Endothelial cell of umbilical vein (primary cell): ENCODE data around the gene PAEP. TPM values are rescaled to one million over a fixed set of nuclear protein-coding genes. Genes with fewer than 3 reads are reported as not detected.

Experiments
- BruUV-seq: library from RNA; stranded (reverse); fragments of 400-500 nt; replicated peaks from 2 replicates; lab custom pipeline; 2021; lab: Mats Ljungman, UMichigan
- CTCF ChIA-PET: fragments of 300-600, 350-600 bp; sonication (Branson Sonifier 250); formaldehyde crosslinking; loops from one replicate; lab custom pipeline; 2021; ENCODE audit warnings: antibody characterized with exemption, inconsistent platforms; lab: Charles Lee
- POLR2A ChIA-PET: fragments of 300-600, 350-600 bp; sonication (Branson Sonifier 250); formaldehyde crosslinking; loops from one replicate; lab custom pipeline; 2021; ENCODE audit warnings: antibody characterized with exemption, inconsistent platforms; lab: Charles Lee
- DNase-seq: peaks from one replicate; pipeline ENCODE4 v3.0.0-alpha.2; 2011; ENCODE audit warnings: low read depth, low spot score
- FAIRE-seq: peaks from 2 replicates; lab custom pipeline; 2011; peaks lifted over from hg19 to GRCh38; lab: Jason Lieb, UNC
- H2AFZ ChIP-seq: 2 replicates; pipeline ENCODE4 v1.6.0; 2012; ENCODE audit warnings: low read depth, low read length, control low read depth, inconsistent platforms
- H3K27ac ChIP-seq: 2 replicates; pipeline ENCODE4 v1.5.1; 2011; ENCODE audit warnings: low read depth, mild to moderate bottlenecking, control low read depth, low read length, moderate library complexity; ENCODE audit not compliant: insufficient read depth
- H3K27me3 ChIP-seq, 2 experiments: 2 replicates each; pipeline versions ENCODE4 v1.6.0 to v1.6.1; 2011; ENCODE audit warnings: low read length in 2 of 2, mixed read lengths in 1 of 2; ENCODE audit not compliant: control insufficient read depth in 2 of 2, insufficient read depth in 2 of 2
- H3K36me3 ChIP-seq, 2 experiments: 2 replicates in 1 of 2; 3 replicates in 1 of 2; pipeline ENCODE4 v1.5.1; 2011; ENCODE audit warnings: low read length in 2 of 2, mild to moderate bottlenecking in 1 of 2, moderate library complexity in 1 of 2; ENCODE audit not compliant: control insufficient read depth in 2 of 2, insufficient read depth in 2 of 2; ENCODE audit errors: extremely low read depth in 1 of 2
- H3K4me1 ChIP-seq: 3 replicates; pipeline ENCODE4 v1.5.1; 2011; ENCODE audit warnings: mild to moderate bottlenecking, low read length; ENCODE audit not compliant: control insufficient read depth, insufficient read depth; ENCODE audit errors: extremely low read depth
- H3K4me2 ChIP-seq: 2 replicates; pipeline ENCODE4 v1.6.1; 2011; ENCODE audit warnings: low read length, control low read depth, mixed read lengths; ENCODE audit not compliant: insufficient read depth
- H3K4me3 ChIP-seq, 3 experiments: fragments of 200-600 bp in 1 of 3; sonication (generic), shearing (Covaris generic) in 1 of 3; replicated peaks in 1 of 3; 2 replicates each; pipeline ENCODE4 v1.5.1; 2011 to 2016; ENCODE audit warnings: control low read depth in 3 of 3, low read length in 3 of 3, mild to moderate bottlenecking in 2 of 3, inconsistent platforms in 1 of 3, low read depth in 1 of 3, moderate library complexity in 1 of 3; ENCODE audit not compliant: insufficient read depth in 1 of 3
- H3K79me2 ChIP-seq: 2 replicates; pipeline ENCODE4 v1.6.0; 2012; ENCODE audit warnings: low read length, inconsistent platforms; ENCODE audit not compliant: control insufficient read depth, insufficient read depth
- H3K9ac ChIP-seq: replicated peaks from 2 replicates; pipeline ENCODE3; 2011; ENCODE audit warnings: low read length, control low read depth; ENCODE audit not compliant: insufficient read depth; ENCODE audit errors: extremely low read depth
- H3K9me1 ChIP-seq: replicated peaks from 3 replicates; pipeline ENCODE4 v1.6.0; 2011; ENCODE audit warnings: mild to moderate bottlenecking, low read length; ENCODE audit not compliant: control insufficient read depth, insufficient read depth; ENCODE audit errors: extremely low read depth
- H3K9me3 ChIP-seq: replicated peaks from 2 replicates; pipeline ENCODE4 v1.5.1; 2012; ENCODE audit warnings: low read length, inconsistent platforms; ENCODE audit not compliant: control insufficient read depth, insufficient read depth
- H4K20me1 ChIP-seq: replicated peaks from 2 replicates; pipeline ENCODE3; 2011; ENCODE audit warnings: mild to moderate bottlenecking, low read length; ENCODE audit not compliant: control insufficient read depth, insufficient read depth; ENCODE audit errors: extremely low read depth
- EZH2 ChIP-seq: IDR thresholded peaks from 2 replicates; pipeline ENCODE4 v1.6.1; 2012; ENCODE audit warnings: borderline replicate concordance, low read depth, mild to moderate bottlenecking, moderate library complexity, low read length, inconsistent platforms; ENCODE audit not compliant: severe bottlenecking
- FOS ChIP-seq: IDR thresholded peaks from 2 replicates; pipeline ENCODE4 v1.6.1; 2011; ENCODE audit warnings: mild to moderate bottlenecking, low read length, moderate library complexity, borderline replicate concordance; ENCODE audit not compliant: insufficient read depth
- GATA2 ChIP-seq: IDR thresholded peaks from 2 replicates; pipeline ENCODE4 v1.7.0; 2011; ENCODE audit warnings: low read depth, mild to moderate bottlenecking, moderate library complexity, mixed read lengths, low read length; ENCODE audit not compliant: insufficient read length, insufficient read depth
- JUN ChIP-seq: IDR thresholded peaks from 2 replicates; pipeline ENCODE4 v1.6.1; 2011; ENCODE audit warnings: borderline replicate concordance, low read depth; ENCODE audit not compliant: insufficient read length, insufficient read depth
- MAX ChIP-seq: IDR thresholded peaks from 2 replicates; pipeline ENCODE4 v1.6.1; 2011; ENCODE audit not compliant: insufficient read depth, insufficient read length
- MYC ChIP-seq: IDR thresholded peaks from one replicate; pipeline ENCODE4 v1.6.1; 2011; ENCODE audit warnings: mild to moderate bottlenecking, low read depth, low read length
- POLR2A ChIP-seq: IDR thresholded peaks from 2 replicates; pipeline ENCODE4 v1.6.1; 2012; ENCODE audit warnings: low read depth, mild to moderate bottlenecking, control low read depth, low read length
- POLR2AphosphoS5 ChIP-seq: IDR thresholded peaks from 2 replicates; pipeline ENCODE4 v1.6.1; 2012; ENCODE audit warnings: low read depth, mild to moderate bottlenecking, control low read depth, low read length, moderate library complexity; ENCODE audit not compliant: insufficient read depth
- dilution Hi-C: fragments of 300-500 bp; cut with MboI; formaldehyde crosslinking; loops from one replicate; pipeline ENCODE4 v1.15.0; 2019; ENCODE audit warnings: low sequenced_read_pairs; ENCODE audit not compliant: extremely low pct_ligation_motif_present
- intact Hi-C: fragments of 100-400 bp; cut with micrococcal nuclease; formaldehyde crosslinking; loops from one replicate; pipeline ENCODE4 v1.10.0; 2022
- polyA plus RNA-seq, 4 experiments: library from polyadenylated mRNA; depleted of rRNA in 3 of 4; stranded (reverse) in 3 of 4; unstranded in 1 of 4; fragments of >200 nt; gene quantifications; 2 replicates each; pipeline versions ENCODE4 v1.2.1 to v1.2.3, GENCODE V29; 2011 to 2012; ENCODE audit warnings: missing spikeins in 1 of 4
- total RNA-seq: library from RNA; stranded (reverse); gene quantifications from 2 replicates; pipeline ENCODE4 v1.2.3, GENCODE V29; 2021
- TF ChIP-seq, protein P1 (sequence below), 2 donors: IDR thresholded peaks; 1 replicate in 1 of 2; 2 replicates in 1 of 2; pipeline ENCODE4 v1.5.1; 2011; ENCODE audit warnings: low read length in 2 of 2, mild to moderate bottlenecking in 2 of 2, moderate library complexity in 2 of 2, control low read depth in 1 of 2, inconsistent platforms in 1 of 2, low read depth in 1 of 2; ENCODE audit not compliant: insufficient read depth in 1 of 2; ENCODE audit errors: extremely low read depth in 1 of 2

The PAEP gene
- total and polyA plus RNA-seq, 2 donors (not counting 3 experiments of a cell fraction or from before 2014, with no cell fraction given): not detected

GRCh38 chr9:135552021-135552697 is 9.4 kb upstream of the PAEP start:
- H3K79me2 ChIP-seq: no peaks in the 10 kb centered on the region
- H3K9me1 ChIP-seq: no peaks in the 10 kb centered on the region
- no peak overlapping the region for H3K9ac ChIP-seq
- no TSS peak for BruUV-seq
- no peak overlapping the region for H3K4me2 ChIP-seq
- FAIRE-seq: no peak
- ChIA-PET CTCF (interaction anchor here (0.6 to 1.1 kb wide), 2 partner anchors 22 to 549 kb away, joined by 3 read pairs; no protein-coding TSS in a partner anchor), POLR2A (no interaction called here)
- intact Hi-C loops: no loop called here
- no peak overlapping the region for H3K4me3 ChIP-seq
- H4K20me1 ChIP-seq: no peaks in the 10 kb centered on the region
- dilution Hi-C loops: no loop called here
- H3K36me3 ChIP-seq: no peaks in the 10 kb centered on the region
- TF ChIP-seq MYC: no peak
- TF ChIP-seq MAX: no peak
- no peaks in the 10 kb centered on the region for H3K27me3 ChIP-seq
- no peaks in the 10 kb centered on the region for H3K9me3 ChIP-seq
- H3K27ac ChIP-seq: no peak overlapping the region
- H2AFZ ChIP-seq: no peak overlapping the region
- no peaks in the 10 kb centered on the region for H3K4me1 ChIP-seq
- DNase-seq: no peak

GRCh38 chr9:135552698-135553171 is 8.8 kb upstream of the PAEP start:
- dilution Hi-C loops: no loop called here
- TF ChIP-seq, protein P1, sequence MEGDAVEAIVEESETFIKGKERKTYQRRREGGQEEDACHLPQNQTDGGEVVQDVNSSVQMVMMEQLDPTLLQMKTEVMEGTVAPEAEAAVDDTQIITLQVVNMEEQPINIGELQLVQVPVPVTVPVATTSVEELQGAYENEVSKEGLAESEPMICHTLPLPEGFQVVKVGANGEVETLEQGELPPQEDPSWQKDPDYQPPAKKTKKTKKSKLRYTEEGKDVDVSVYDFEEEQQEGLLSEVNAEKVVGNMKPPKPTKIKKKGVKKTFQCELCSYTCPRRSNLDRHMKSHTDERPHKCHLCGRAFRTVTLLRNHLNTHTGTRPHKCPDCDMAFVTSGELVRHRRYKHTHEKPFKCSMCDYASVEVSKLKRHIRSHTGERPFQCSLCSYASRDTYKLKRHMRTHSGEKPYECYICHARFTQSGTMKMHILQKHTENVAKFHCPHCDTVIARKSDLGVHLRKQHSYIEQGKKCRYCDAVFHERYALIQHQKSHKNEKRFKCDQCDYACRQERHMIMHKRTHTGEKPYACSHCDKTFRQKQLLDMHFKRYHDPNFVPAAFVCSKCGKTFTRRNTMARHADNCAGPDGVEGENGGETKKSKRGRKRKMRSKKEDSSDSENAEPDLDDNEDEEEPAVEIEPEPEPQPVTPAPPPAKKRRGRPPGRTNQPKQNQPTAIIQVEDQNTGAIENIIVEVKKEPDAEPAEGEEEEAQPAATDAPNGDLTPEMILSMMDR (IDR thresholded peaks at IDR 0.05; ENCODE audit: extremely low read depth in 1 of 2, insufficient read depth in 1 of 2, low read depth in 1 of 2, low read length in 2 of 2): no peak
- TF ChIP-seq GATA2: no peak
- TF ChIP-seq EZH2: no peak
- TF ChIP-seq MAX: no peak
- no peak for TF ChIP-seq MYC
- TF ChIP-seq JUN: no peak
- no peak for TF ChIP-seq POLR2AphosphoS5
- TF ChIP-seq FOS: no peak
- TF ChIP-seq POLR2A: no peak
- Histone ChIP-seq H3K4me1 (no peaks in the 10 kb centered on the region), H3K9me1 (no peaks in the 10 kb centered on the region), H2AFZ (no peak overlapping the region), H3K36me3 (no peaks in the 10 kb centered on the region), H3K9ac (no peak overlapping the region), H3K9me3 (no peaks in the 10 kb centered on the region), H4K20me1 (no peaks in the 10 kb centered on the region), H3K79me2 (no peaks in the 10 kb centered on the region), H3K27me3 (no peaks in the 10 kb centered on the region), H3K4me3 (no peak overlapping the region), H3K4me2 (no peak overlapping the region), H3K27ac (no peak overlapping the region)
- FAIRE-seq (no peak), DNase-seq (no peak)
- POLR2A ChIA-PET: no interaction called here
- no TSS peak for BruUV-seq
- intact Hi-C loops: no loop called here
- CTCF ChIA-PET: no interaction called here
